ENCODE measurements around the gene PDGFA.

- TF ChIP-seq, protein P1, sequence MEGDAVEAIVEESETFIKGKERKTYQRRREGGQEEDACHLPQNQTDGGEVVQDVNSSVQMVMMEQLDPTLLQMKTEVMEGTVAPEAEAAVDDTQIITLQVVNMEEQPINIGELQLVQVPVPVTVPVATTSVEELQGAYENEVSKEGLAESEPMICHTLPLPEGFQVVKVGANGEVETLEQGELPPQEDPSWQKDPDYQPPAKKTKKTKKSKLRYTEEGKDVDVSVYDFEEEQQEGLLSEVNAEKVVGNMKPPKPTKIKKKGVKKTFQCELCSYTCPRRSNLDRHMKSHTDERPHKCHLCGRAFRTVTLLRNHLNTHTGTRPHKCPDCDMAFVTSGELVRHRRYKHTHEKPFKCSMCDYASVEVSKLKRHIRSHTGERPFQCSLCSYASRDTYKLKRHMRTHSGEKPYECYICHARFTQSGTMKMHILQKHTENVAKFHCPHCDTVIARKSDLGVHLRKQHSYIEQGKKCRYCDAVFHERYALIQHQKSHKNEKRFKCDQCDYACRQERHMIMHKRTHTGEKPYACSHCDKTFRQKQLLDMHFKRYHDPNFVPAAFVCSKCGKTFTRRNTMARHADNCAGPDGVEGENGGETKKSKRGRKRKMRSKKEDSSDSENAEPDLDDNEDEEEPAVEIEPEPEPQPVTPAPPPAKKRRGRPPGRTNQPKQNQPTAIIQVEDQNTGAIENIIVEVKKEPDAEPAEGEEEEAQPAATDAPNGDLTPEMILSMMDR (IDR thresholded peaks at IDR 0.05): no peak
- no peak for TF ChIP-seq POLR2A (IDR thresholded peaks at IDR 0.05)
Observed at GRCh38 chr7:521221-522070, 1.8 kb upstream of the PDGFA start.
